K562 (cell line): Measurements from ENCODE around the gene KRT4.

ENCODE experiments used
- BHLHE40 ChIP-seq: IDR thresholded peaks from 2 replicates; pipeline ENCODE4 v1.6.1; 2011; ENCODE audit warnings: low read length, improper control_type of control experiment
- C11orf30 ChIP-seq: fragments of 450-650 bp; IDR thresholded peaks from 2 replicates; pipeline ENCODE4 v1.6.1; 2016; ENCODE audit warnings: low read depth, mild to moderate bottlenecking
- GATA2 ChIP-seq: sonication (generic); formaldehyde crosslinking; IDR thresholded peaks from 2 replicates; pipeline ENCODE4 v1.4.0; 2020; ENCODE audit warnings: mild to moderate bottlenecking, missing genetic modification reagents
- KLF13 ChIP-seq: fragments of 450-650 bp; IDR thresholded peaks from 2 replicates; pipeline ENCODE4 v1.6.1; 2016; ENCODE audit warnings: missing genetic modification characterization, low read depth, mild to moderate bottlenecking, missing compliant biosample characterization, moderate library complexity, borderline replicate concordance
- MXI1 ChIP-seq: IDR thresholded peaks from 2 replicates; pipeline ENCODE4 v1.6.1; 2011; ENCODE audit warnings: low read depth, mild to moderate bottlenecking, improper control_type of control experiment, low read length
- MYBL2 ChIP-seq, 2 experiments: fragments of 450-650 bp in 1 of 2; sonication (generic) in 1 of 2; formaldehyde crosslinking in 1 of 2; IDR thresholded peaks; 2 replicates each; pipeline versions ENCODE4 v1.6.1 to v1.8.1; 2017 to 2022; ENCODE audit warnings: borderline replicate concordance in 1 of 2, inconsistent platforms in 1 of 2, low read depth in 1 of 2, mild to moderate bottlenecking in 1 of 2, missing genetic modification reagents in 1 of 2, moderate library complexity in 1 of 2
- POLR2A ChIP-seq: fragments of 450-650 bp; conservative IDR thresholded peaks from 2 replicates; pipeline ENCODE4 v1.6.1; 2016
- RAD21 ChIP-seq, 2 experiments: fragments of 250-450 bp in 1 of 2; fragments of 450-650 bp in 1 of 2; sonication (Bioruptor Pico) in 1 of 2; formaldehyde crosslinking in 1 of 2; IDR thresholded peaks in 1 of 2; conservative IDR thresholded peaks in 1 of 2; 2 replicates each; pipeline versions ENCODE4 v1.4.0 to v1.8.0; 2020 to 2022; ENCODE audit warnings: mild to moderate bottlenecking in 2 of 2, moderate library complexity in 1 of 2
- SP2 ChIP-seq: IDR thresholded peaks from 2 replicates; pipeline ENCODE4 v1.6.1; 2011; ENCODE audit warnings: mild to moderate bottlenecking, low read depth, low read length, moderate library complexity; ENCODE audit not compliant: poor library complexity, severe bottlenecking; ENCODE audit errors: extremely low read depth
- YY1 ChIP-seq, 3 experiments: IDR thresholded peaks; 2 replicates each; pipeline ENCODE4 v1.6.1; 2011; ENCODE audit warnings: low read length in 2 of 3, mild to moderate bottlenecking in 2 of 3, moderate library complexity in 2 of 3, borderline replicate concordance in 1 of 3, control low read depth in 1 of 3, low read depth in 1 of 3; ENCODE audit not compliant: insufficient read depth in 3 of 3, insufficient replicate concordance in 2 of 3, control insufficient read depth in 1 of 3, insufficient read length in 1 of 3; ENCODE audit errors: extremely low read depth in 1 of 3
- ZNF239 ChIP-seq: fragments of 250-450 bp; sonication (Bioruptor Pico); IDR thresholded peaks from 2 replicates; pipeline ENCODE4 v1.4.0; 2020; ENCODE audit warnings: mild to moderate bottlenecking
- TF ChIP-seq, protein P1 (sequence below), 3 experiments: IDR thresholded peaks in 2 of 3; conservative IDR thresholded peaks in 1 of 3; 2 replicates each; pipeline ENCODE4 v1.5.1; 2011 to 2012; ENCODE audit warnings: low read length in 3 of 3, mild to moderate bottlenecking in 3 of 3, control low read depth in 2 of 3, improper control_type of control experiment in 1 of 3, inconsistent platforms in 1 of 3, low read depth in 1 of 3, mixed read lengths in 1 of 3, moderate library complexity in 1 of 3; ENCODE audit not compliant: insufficient read depth in 2 of 3
- TF ChIP-seq, protein P2 (sequence below): IDR thresholded peaks from 2 replicates; pipeline ENCODE4 v1.6.1; 2014; ENCODE audit warnings: antibody characterized with exemption

GRCh38 chr12:52823761-52824450 is 10.0 kb upstream of the KRT4 start:
- TF ChIP-seq MYBL2 (IDR thresholded peaks at IDR 0.05; ENCODE audit: low read depth) = no peak
- TF ChIP-seq MYBL2 (CRISPR knock-in tag; IDR thresholded peaks at IDR 0.05; ENCODE audit: borderline replicate concordance) = no peak
- no peak for TF ChIP-seq GATA2
- no peak for TF ChIP-seq MXI1
- TF ChIP-seq YY1 (IDR thresholded peaks at IDR 0.05; ENCODE audit: borderline replicate concordance in 1 of 3, control insufficient read depth in 1 of 3, extremely low read depth in 1 of 3, insufficient read depth in 3 of 3, insufficient read length in 1 of 3, insufficient replicate concordance in 2 of 3, low read depth in 1 of 3, low read length in 2 of 3) = no peak
- TF ChIP-seq POLR2A = no peak
- TF ChIP-seq BHLHE40 = no peak
- TF ChIP-seq SP2 = no peak
- no peak for TF ChIP-seq ZNF239 (CRISPR knock-in tag)
- TF ChIP-seq KLF13 (tag) = no peak
- no peak for TF ChIP-seq RAD21 (CRISPR knock-in tag; conservative IDR thresholded peaks at IDR 0.05 in 1 of 2, IDR thresholded peaks at IDR 0.05 in 1 of 2)
- TF ChIP-seq, protein P1, sequence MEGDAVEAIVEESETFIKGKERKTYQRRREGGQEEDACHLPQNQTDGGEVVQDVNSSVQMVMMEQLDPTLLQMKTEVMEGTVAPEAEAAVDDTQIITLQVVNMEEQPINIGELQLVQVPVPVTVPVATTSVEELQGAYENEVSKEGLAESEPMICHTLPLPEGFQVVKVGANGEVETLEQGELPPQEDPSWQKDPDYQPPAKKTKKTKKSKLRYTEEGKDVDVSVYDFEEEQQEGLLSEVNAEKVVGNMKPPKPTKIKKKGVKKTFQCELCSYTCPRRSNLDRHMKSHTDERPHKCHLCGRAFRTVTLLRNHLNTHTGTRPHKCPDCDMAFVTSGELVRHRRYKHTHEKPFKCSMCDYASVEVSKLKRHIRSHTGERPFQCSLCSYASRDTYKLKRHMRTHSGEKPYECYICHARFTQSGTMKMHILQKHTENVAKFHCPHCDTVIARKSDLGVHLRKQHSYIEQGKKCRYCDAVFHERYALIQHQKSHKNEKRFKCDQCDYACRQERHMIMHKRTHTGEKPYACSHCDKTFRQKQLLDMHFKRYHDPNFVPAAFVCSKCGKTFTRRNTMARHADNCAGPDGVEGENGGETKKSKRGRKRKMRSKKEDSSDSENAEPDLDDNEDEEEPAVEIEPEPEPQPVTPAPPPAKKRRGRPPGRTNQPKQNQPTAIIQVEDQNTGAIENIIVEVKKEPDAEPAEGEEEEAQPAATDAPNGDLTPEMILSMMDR (IDR thresholded peaks at IDR 0.05 in 2 of 3, conservative IDR thresholded peaks at IDR 0.05 in 1 of 3; ENCODE audit: insufficient read depth in 2 of 3, low read depth in 1 of 3, low read length in 3 of 3) = no peak
- TF ChIP-seq, protein P2, sequence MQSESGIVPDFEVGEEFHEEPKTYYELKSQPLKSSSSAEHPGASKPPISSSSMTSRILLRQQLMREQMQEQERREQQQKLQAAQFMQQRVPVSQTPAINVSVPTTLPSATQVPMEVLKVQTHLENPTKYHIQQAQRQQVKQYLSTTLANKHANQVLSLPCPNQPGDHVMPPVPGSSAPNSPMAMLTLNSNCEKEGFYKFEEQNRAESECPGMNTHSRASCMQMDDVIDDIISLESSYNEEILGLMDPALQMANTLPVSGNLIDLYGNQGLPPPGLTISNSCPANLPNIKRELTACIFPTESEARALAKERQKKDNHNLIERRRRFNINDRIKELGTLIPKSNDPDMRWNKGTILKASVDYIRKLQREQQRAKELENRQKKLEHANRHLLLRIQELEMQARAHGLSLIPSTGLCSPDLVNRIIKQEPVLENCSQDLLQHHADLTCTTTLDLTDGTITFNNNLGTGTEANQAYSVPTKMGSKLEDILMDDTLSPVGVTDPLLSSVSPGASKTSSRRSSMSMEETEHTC = no peak
- TF ChIP-seq C11orf30 = no peak
